ENCODE data around the gene LIPI. TPM values are rescaled to one million over a fixed set of nuclear protein-coding genes. Genes with fewer than 3 reads are reported as not detected.

LIPI gene
- total RNA-seq, 1 experiment from 2014 or later, result not detected

GRCh38 chr21:14071902-14072734 is 138.6 kb downstream of the LIPI start:
- Histone ChIP-seq H3K18ac (ENCODE audit: insufficient read length, low read depth, low read length) (no peak overlapping the region), H2AK5ac (ENCODE audit: insufficient read length, low read length) (no peak overlapping the region), H4K5ac (ENCODE audit: insufficient read length, low read depth, low read length) (no peak overlapping the region), H3K4me2 (ENCODE audit: insufficient read depth, insufficient read length, low read length) (no peak overlapping the region), H2BK5ac (ENCODE audit: insufficient read length, low read length) (no peak overlapping the region), H3K23me2 (ENCODE audit: insufficient read length, low read depth, low read length, poor library complexity, severe bottlenecking) (no peaks in the 10 kb centered on the region), H4K20me1 (ENCODE audit: control insufficient read depth, insufficient read depth, insufficient read length) (no peaks in the 10 kb centered on the region), H3K23ac (ENCODE audit: insufficient read length, low read depth, low read length) (no peak overlapping the region), H3K27me3 (ENCODE audit: insufficient read depth, low read length) (no peaks in the 10 kb centered on the region), H2AFZ (ENCODE audit: low read length) (no peak overlapping the region), H2BK20ac (ENCODE audit: low read depth, low read length, poor library complexity, severe bottlenecking) (no peak overlapping the region), H3K9ac (ENCODE audit: extremely low read depth, insufficient read length, low read length) (no peak overlapping the region), H2BK120ac (ENCODE audit: low read depth, low read length, poor library complexity, severe bottlenecking) (no peak overlapping the region), H3K4ac (ENCODE audit: low read depth, low read length) (no peak overlapping the region), H3K56ac (ENCODE audit: insufficient read length, low read depth, low read length) (no peak overlapping the region), H3K27ac (ENCODE audit: insufficient read length, low read depth, low read length) (no peak overlapping the region), H4K8ac (replicated peaks; ENCODE audit: insufficient read length, low read depth, low read length) (no peak overlapping the region), H3K4me1 (ENCODE audit: insufficient read depth, low read length) (no peaks in the 10 kb centered on the region), H3K14ac (ENCODE audit: insufficient read depth, low read length) (no peak overlapping the region; the same call in 1 of the 2 replicates), H3K79me2 (ENCODE audit: insufficient read depth, low read length) (no peaks in the 10 kb centered on the region), H3K9me3 (ENCODE audit: control insufficient read depth, low read depth, low read length) (no peaks in the 10 kb centered on the region), H3T11ph (ENCODE audit: low read length) (no peak overlapping the region), H4K91ac (ENCODE audit: insufficient read length, low read depth, low read length) (no peak overlapping the region), H3K79me1 (ENCODE audit: insufficient read depth, low read depth, low read length, poor library complexity, severe bottlenecking) (no peaks in the 10 kb centered on the region), H2BK12ac (ENCODE audit: insufficient read length, low read depth, low read length) (no peak overlapping the region), H2BK15ac (ENCODE audit: low read depth, low read length) (no peak overlapping the region)
- Mint-ChIP-seq H3K4me3 (no peak overlapping the region), H3K4me1 (no peaks in the 10 kb centered on the region), H3K36me3 (ENCODE audit: insufficient read depth in 1 of 3, low read depth in 3 of 3) (peaks cover 11 to 25% (median 23%) of the 10 kb centered on the region in 3 experiments; a peak in 6 of 7 replicates), H3K9me3 (peaks cover 51 to 63% of the 10 kb centered on the region in 2 experiments), H3K27me3 (ENCODE audit: low read depth) (no peaks in the 10 kb centered on the region), H3K27ac (no peak overlapping the region)
- no peak for DNase-seq
- no peak for TF ChIP-seq CTCF (conservative IDR thresholded peaks at IDR 0.05)
- no CpG with 5 or more reads among the region's 44 CpGs for WGBS (ENCODE audit: extremely low coverage, insufficient read length, low lambda C conversion rate)
